WTC11 (cell line): Measurements from ENCODE around the gene TMEM108.
A peak's percentile ranks its signal among the peaks of the same experiment; 100 is the strongest.

Experiments used
- ATF6 ChIP-seq: sonication (generic); formaldehyde crosslinking; IDR thresholded peaks from 2 replicates; pipeline ENCODE4 v1.8.1; 2023; ENCODE audit warnings: mild to moderate bottlenecking, missing genetic modification reagents
- CTCF ChIP-seq: fragments of 200-600 bp; IDR thresholded peaks from 2 replicates; pipeline ENCODE4 v1.8.0; 2022; ENCODE audit warnings: antibody characterized with exemption
- E2F4 ChIP-seq: sonication (generic); formaldehyde crosslinking; IDR thresholded peaks from 2 replicates; pipeline ENCODE4 v1.8.1; 2022; ENCODE audit warnings: low read depth, mild to moderate bottlenecking, moderate library complexity, missing genetic modification reagents, borderline replicate concordance
- ESRRA ChIP-seq: sonication (generic); formaldehyde crosslinking; IDR thresholded peaks from 2 replicates; pipeline ENCODE4 v1.8.1; 2022; ENCODE audit warnings: mild to moderate bottlenecking, missing genetic modification reagents, borderline replicate concordance
- ETV6 ChIP-seq: sonication (generic); formaldehyde crosslinking; IDR thresholded peaks from 2 replicates; pipeline ENCODE4 v1.8.1; 2022; ENCODE audit warnings: mild to moderate bottlenecking, missing genetic modification reagents
- FOXP4 ChIP-seq: sonication (generic); formaldehyde crosslinking; IDR thresholded peaks from 2 replicates; pipeline ENCODE4 v1.8.0; 2022; ENCODE audit warnings: mild to moderate bottlenecking, missing genetic modification reagents
- IRF2 ChIP-seq: sonication (generic); formaldehyde crosslinking; IDR thresholded peaks from 2 replicates; pipeline ENCODE4 v1.8.0; 2022; ENCODE audit warnings: low read depth, missing genetic modification reagents, borderline replicate concordance
- NFYB ChIP-seq: sonication (generic); formaldehyde crosslinking; conservative IDR thresholded peaks from 2 replicates; pipeline ENCODE4 v1.8.0; 2022; ENCODE audit warnings: low read depth, missing genetic modification reagents
- PREB ChIP-seq: sonication (generic); formaldehyde crosslinking; IDR thresholded peaks from 2 replicates; pipeline ENCODE4 v1.8.1; 2022; ENCODE audit warnings: mild to moderate bottlenecking, missing genetic modification reagents, moderate library complexity, borderline replicate concordance
- RELA ChIP-seq: sonication (generic); formaldehyde crosslinking; IDR thresholded peaks from 2 replicates; pipeline ENCODE4 v1.8.1; 2022; ENCODE audit warnings: missing genetic modification reagents, mild to moderate bottlenecking, borderline replicate concordance
- SP1 ChIP-seq: sonication (generic); formaldehyde crosslinking; conservative IDR thresholded peaks from 2 replicates; pipeline ENCODE4 v1.8.1; 2022; ENCODE audit warnings: missing genetic modification reagents
- TF ChIP-seq, protein P1 (sequence below): fragments of 250-450 bp; sonication (Bioruptor Pico); IDR thresholded peaks from 2 replicates; pipeline ENCODE4 v2.1.2; 2022; ENCODE audit warnings: mild to moderate bottlenecking, moderate library complexity
- TF ChIP-seq, protein P2 (sequence below): sonication (generic); formaldehyde crosslinking; IDR thresholded peaks from 2 replicates; pipeline ENCODE4 v1.8.0; 2022; ENCODE audit warnings: mild to moderate bottlenecking, missing genetic modification reagents

- TF ChIP-seq RELA (CRISPR knock-in tag) (no peak), ESRRA (CRISPR knock-in tag) (no peak), SP1 (no peak), NFYB (no peak), FOXP4 (CRISPR knock-in tag) (no peak), CTCF (no peak), ATF6 (CRISPR knock-in tag) (no peak), PREB (CRISPR knock-in tag) (no peak), E2F4 (no peak), ETV6 (CRISPR knock-in tag) (peak; percentile 98), IRF2 (no peak)
- TF ChIP-seq, protein P1, sequence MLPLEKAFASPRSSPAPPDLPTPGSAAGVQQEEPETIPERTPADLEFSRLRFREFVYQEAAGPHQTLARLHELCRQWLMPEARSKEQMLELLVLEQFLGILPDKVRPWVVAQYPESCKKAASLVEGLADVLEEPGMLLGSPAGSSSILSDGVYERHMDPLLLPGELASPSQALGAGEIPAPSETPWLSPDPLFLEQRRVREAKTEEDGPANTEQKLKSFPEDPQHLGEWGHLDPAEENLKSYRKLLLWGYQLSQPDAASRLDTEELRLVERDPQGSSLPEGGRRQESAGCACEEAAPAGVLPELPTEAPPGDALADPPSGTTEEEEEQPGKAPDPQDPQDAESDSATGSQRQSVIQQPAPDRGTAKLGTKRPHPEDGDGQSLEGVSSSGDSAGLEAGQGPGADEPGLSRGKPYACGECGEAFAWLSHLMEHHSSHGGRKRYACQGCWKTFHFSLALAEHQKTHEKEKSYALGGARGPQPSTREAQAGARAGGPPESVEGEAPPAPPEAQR (CRISPR knock-in tag), result no peak
- TF ChIP-seq, protein P2, sequence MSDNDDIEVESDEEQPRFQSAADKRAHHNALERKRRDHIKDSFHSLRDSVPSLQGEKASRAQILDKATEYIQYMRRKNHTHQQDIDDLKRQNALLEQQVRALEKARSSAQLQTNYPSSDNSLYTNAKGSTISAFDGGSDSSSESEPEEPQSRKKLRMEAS (CRISPR knock-in tag), result no peak
Observed at GRCh38 chr3:133192363-133192945, 154.3 kb downstream of the TMEM108 start.
